Measurements from ENCODE around the gene VDR.

Gene VDR

DNA sequence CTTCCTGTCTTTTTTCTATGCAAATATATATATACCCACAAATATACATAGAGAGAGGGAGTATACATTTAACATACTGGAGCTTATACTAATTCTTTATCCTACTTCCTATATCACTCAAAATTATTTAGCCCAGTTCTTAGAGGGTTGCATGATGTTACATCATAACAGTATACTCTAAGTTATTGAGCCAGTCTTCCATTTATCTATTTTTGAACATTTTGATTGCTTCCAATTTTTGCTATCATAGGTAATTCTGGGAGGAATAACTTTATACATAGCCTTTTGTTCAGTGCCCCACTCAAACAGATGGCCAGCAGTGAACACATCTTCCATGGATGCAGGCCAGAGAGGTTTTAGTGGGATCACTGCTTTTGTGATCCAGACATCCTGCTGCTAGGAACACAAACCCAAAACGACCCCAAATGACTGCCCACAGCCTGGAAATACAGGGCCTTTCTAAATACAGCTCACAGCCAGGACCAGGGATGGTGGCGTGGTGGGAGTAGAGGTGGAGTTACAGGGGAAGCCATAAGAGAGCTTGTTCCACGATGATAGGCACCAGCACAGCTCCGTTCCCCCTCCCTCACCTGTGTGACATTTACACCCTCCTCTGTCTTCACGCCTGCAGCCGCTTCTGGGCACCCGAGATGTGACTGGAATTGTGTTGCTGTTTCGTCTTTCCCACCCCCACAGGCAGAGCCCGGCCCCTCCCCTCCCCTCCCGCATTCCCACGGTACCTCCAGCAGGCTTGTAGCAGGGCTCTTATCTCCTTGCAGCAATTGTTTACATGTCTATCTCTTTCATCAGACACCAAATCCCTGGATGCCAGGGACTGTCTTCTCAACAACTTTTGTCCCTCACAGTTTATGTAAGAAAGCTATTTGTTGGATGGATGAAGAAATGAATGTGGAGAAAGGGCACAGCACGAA, 54.4 kb downstream of the VDR start:
- in situ Hi-C loops (cut with MboI; ENCODE audit: low sequenced_read_pairs), result no loop called here

DNA sequence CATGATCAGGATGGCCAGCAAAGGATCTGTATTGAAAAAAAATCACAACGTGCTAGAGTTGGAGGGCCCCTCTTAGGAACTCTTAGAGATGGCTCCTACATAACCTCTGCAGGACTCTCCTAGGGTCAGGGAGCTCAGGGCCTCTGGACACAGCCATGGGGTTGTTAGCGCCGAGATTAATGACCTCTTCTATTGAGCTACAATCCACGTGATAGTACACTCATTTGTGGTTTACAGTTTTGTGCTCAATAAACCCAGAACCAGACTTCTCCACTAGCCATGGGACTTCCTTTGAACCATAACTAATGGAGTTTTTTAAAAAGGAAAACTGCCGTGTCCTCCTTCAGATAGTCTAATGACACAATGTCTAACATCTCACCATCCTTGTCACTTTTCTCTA, 55.5 kb downstream of the VDR start:
- in situ Hi-C loops (cut with MboI; ENCODE audit: low sequenced_read_pairs), result no loop called here

DNA sequence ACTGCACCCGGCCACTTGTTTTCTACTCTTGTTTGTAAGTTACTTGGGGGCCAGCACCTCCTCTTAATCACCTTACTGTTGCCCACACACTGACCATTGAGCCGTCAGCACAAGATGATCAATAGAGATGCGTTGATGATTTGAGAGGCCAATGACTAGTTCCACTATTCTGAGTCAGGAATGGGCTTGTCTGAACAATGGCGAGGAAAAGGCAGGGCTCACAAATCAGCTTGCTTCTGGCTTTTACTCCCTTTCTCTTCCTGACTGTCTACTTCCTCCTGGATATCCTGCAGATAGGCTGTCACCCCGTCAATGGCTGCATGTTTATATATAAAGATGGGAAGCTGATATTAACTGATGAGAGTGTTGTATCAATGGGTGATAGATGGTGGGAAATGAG, 55.9 kb downstream of the VDR start:
- in situ Hi-C loops (cut with MboI; ENCODE audit: low sequenced_read_pairs), result no loop called here

DNA sequence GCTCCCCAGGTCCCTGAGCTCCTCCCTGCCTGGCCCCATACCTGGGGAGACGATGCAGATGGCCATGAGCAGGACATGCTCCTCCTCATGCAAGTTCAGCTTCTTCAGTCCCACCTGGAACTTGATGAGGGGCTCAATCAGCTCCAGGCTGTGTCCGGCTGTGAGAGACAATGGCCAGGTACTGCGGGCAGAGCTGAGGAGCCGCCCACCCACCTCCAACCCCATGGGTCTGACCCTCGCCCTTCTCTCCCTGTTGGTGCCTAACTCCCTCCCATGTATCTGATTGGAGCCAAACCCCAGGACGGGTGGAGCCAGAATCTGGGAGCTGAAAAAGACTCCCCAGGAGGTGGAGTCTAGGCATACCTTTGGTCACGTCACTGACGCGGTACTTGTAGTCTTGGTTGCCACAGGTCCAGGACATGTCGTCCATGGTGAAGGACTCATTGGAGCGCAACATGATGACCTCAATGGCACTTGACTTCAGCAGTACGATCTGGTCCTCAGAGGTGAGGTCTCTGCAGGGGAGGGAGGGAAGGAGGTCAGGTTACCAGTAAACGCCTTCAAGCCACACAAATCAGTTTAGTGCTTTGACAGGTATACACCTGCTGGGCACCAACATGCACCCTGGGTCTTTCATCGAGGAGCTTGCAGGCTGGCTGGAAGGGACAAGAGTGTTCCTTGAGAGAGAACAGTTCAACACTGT, 58.3 kb downstream of the VDR start:
- in situ Hi-C loops (cut with MboI; ENCODE audit: low sequenced_read_pairs), result no loop called here

DNA sequence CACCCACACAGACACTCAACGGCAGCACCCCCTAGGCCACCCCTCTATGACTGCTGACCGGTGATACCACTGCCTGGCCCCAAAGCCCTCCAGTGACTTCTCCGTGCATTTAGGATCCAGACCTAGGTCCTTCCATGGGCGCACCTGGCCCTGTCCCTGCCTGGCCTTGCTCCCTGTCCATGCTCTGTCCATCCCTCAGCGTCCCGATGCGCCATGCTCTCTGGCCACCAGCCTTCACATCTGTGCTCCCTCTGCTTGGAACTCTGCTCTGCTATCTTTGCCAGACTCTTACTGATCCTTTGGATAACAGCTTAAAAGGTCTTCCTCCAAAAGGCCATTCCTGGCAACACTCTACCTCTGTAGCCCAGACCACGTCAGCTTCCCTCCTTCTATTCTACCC, 59.7 kb downstream of the VDR start:
- in situ Hi-C loops (cut with MboI; ENCODE audit: low sequenced_read_pairs), result no loop called here

DNA sequence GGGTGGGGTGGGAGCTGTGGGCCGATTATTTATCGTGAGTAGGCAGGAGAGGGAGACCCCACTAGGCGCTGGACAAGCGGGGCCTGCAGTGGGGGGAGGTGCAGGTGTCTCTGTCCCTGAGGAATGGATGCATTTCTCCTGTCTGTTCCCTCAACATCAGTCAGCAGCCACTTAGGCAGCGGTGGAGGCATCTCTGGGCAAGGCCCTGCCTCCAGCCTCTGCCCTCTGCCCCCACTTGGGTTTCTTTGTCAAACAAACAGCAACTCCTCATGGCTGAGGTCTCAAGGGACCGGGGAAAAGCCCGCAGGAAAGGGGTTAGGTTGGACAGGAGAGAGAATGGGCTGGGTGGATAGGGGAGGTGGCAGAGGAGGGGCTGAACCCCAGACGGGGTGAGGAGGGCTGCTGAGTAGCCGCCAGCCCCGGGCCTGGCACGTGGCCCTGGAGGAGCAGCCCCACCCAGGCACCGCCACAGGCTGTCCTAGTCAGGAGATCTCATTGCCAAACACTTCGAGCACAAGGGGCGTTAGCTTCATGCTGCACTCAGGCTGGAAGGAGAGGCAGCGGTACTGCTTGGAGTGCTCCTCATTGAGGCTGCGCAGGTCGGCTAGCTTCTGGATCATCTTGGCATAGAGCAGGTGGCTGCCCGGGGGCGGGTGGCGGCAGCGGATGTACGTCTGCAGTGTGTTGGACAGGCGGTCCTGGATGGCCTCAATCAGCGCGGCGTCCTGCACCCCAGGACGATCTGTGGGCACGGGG, 60.4 kb downstream of the VDR start:
- in situ Hi-C loops (cut with MboI; ENCODE audit: low sequenced_read_pairs), result loop anchor here (5.0 kb wide), 1 partner anchor 57 kb away; no protein-coding TSS in a partner anchor

DNA sequence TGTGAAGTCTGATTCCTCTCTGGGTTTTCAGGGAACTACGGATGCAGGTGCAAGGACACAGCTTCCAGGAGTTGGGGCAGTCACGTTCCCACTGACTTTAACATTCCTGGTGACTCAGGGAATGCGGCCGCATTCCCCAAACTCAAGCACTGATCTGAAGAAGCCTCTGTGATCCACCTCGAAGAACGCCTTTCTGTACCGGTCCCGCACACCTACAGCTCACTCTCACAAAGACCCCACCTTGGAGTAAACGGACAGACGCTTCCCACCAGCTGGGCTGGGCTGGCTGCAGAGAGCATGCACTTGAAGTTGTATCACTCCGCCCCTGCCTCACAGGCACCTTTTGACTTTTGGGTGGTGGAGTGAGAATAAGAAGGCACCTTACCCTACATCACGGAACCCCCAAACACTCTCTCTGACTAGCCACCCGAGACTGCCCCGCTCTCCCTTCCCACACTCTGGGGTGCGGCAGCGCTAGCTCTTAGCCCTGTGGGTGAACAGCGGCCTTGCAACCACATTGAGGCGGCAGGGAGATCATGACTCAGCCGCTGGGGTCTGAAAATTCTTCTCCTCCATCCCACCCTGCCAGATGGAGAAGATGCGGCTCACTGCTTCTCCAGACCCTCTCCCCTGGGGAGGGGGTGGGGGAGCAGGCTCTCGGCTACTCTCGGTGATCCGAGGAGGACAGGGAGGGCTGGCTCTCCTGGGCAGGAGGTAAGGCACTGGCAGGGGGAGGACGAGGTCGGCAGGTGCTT, 61.4 kb downstream of the VDR start:
- in situ Hi-C loops (cut with MboI; ENCODE audit: low sequenced_read_pairs), result loop anchor here (5.0 kb wide), 1 partner anchor 56 kb away; no protein-coding TSS in a partner anchor

DNA sequence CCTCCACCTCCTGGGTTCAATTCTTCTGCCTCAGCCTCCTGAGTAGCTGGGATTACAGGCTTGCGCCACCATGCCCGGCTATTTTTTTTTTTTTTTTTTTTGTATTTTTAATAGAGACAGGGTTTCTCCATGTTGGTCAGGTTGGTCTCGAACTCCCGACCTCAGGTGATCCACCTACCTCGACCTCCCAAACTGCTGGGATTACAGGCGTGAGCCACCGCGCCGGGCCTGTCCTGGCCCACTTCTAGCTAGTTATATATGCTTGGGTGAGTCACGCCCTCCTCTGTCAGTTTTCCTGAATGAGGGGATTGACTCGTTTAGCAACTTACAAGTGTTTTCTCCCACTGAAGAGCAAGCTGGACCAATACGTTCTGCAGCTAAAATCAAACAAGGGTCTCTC, 62.3 kb downstream of the VDR start:
- in situ Hi-C loops (cut with MboI; ENCODE audit: low sequenced_read_pairs), result loop anchor here (5.0 kb wide), 1 partner anchor 55 kb away; no protein-coding TSS in a partner anchor

DNA sequence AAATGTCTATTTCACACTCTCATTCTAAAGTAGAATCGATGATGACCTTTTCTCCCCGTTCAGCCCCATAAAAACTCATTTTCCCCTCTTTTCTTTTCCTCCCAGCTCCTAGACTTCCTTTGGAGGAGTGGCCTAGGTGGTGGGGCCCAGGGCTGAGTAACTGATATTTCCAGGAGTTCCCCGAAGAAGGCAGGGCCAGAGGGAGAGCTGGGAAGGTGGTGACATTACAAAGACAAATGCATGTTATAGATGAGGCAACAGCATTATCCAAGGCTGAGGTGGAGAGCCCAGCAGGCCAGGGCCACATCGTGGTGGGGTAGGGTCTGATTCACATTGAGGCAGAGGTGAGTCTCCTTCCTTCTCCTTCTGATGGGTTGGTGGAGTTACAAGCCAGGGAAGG, 62.9 kb downstream of the VDR start:
- in situ Hi-C loops (cut with MboI; ENCODE audit: low sequenced_read_pairs), result loop anchor here (5.0 kb wide), 1 partner anchor 55 kb away; no protein-coding TSS in a partner anchor

DNA sequence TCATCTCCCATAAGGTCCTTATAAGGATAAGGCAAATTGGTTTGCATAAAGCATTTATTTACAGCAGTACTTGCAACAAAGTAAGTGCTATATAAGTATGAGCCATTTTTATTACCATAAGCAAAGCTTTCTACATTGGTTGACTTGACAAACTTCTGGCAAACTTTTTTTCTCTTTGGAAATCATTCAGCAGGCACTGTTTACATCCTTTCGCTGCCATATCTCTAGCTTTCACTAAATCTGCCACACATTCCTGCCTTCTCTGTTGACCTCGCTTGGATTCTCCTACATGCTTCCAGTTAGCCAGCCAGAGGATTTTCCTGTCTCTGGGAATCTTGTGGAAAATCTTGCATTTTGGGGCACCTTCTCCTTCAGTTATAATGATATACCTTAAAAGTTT, 63.3 kb downstream of the VDR start:
- in situ Hi-C loops (cut with MboI; ENCODE audit: low sequenced_read_pairs), result loop anchor here (5.0 kb wide), 1 partner anchor 54 kb away; no protein-coding TSS in a partner anchor

DNA sequence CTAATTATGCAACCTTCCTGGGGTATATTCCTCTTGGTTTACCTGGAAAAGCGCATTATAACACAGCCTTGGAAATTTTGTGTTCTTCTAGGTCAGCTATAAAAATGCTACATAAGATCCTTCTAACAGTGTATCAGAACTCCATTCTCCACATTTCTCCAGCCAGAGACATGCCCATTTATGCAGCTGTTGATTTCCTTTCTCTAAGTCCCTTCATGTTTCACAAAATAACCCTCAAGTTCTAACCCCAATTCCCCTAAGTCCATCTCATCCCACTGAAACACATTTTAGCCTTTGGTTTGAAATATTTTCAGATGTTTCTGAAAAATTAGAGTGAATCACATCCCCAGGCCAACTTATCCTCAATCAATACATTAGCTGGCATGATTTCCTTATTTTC, 64.2 kb downstream of the VDR start:
- in situ Hi-C loops (cut with MboI; ENCODE audit: low sequenced_read_pairs), result loop anchor here (5.0 kb wide), 1 partner anchor 53 kb away; no protein-coding TSS in a partner anchor

DNA sequence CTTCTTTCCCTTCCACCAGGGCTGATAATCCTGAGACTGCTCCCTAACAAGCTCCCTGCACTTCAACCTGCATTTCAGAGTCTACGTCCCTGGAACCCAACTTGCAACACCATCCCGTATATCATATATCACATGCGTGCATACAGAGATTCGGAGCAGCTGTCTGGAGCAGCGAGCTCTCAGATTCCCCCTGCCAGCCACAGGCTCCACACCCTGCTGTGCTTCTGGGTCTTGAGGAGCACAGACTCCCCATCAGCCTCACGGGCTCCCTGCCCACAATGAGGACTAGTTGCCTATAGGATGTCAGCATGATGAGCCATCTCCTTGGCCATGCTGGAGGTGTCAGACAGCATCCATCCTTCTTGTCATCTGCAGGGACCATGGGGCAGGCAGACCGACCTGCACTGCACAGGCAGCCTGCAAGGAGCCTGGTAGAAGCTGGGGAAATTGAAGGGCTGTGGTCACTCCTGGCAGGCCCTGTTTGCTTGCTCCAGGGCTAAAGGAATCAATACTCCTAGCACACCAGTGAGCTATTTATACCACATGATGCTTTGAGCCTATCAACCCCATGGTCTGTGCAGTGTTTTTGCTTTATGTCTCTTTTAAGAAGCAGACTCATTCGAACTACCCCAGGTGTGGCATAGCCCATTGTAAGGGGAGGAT, 65.4 kb downstream of the VDR start:
- in situ Hi-C loops (cut with MboI; ENCODE audit: low sequenced_read_pairs), result loop anchor here (5.0 kb wide), 1 partner anchor 122 kb away; no protein-coding TSS in a partner anchor

DNA sequence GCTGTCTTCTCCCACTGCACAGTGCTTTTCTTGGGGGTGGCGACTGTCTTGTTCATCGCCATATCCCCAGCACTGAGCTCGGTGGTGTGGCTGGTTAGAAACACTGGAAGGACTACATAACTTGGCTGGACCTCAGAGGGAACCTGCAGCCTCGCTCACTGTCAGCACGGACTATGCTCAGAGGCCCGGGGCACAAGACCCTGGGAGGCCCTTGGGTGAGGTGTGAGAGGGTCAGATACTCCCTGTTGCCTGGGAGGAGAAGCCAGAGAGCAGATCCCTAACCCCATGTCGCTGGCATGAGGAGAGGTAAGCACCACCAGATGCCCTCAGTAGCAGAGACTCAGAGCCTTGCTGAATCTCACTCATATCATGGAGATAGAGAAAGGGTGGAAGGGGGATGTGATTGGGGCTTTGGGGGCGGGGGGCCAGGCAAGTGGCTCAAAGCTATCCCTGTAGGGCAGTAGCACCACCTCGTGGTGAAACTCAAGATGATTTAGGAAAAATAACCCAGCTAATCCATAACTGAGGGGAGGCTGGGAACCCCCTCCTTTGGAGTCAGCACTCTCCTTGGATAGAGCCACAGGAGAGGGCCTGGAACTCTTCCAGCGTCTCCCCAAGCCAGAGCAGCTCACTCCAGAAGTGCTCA, 66.4 kb downstream of the VDR start:
- in situ Hi-C loops (cut with MboI; ENCODE audit: low sequenced_read_pairs), result loop anchor here (5.0 kb wide), 1 partner anchor 121 kb away; no protein-coding TSS in a partner anchor

DNA sequence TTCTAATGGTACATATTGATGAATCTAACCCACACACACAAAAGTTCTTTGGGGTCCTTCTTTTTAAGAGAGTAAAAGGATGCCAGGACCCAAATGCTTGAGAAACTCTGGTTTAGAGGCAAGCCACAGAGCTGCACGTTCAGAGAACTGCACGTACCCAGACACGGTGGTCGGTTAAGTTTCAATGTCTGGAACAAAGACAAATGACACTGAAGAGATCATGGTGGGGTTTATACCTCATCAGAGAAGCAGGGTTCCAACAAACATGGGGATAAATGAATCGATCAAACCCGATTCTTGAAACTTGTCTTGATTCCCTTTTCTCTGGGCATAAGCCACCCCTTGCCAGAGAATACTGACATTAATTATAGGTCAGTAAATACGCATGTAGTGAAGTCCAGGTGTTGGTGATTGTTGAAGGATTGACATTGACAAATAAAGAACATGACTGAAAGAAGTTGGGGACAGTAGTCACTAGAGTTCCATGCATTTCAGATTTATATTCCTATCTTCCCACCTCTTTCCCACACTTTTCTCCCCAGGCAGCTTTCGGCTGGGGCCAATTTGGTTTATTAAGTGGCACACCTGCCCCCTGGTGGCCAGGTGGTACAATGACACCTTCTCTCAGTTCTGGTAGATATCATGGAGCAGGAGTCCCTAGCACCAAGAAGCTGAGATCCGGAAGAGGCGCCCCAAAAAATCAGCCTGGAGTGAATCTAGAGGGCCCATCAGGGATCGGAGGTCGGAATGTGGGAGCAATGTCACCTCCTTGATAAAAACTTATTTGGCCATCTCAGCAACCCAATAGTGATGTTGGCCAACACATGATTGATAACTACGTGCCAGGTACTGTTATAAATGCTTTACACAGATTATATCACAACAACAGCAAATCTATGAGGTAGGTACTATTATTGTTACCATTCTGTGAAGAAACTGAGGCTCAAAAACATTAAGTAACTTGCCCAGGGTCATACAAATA, 67.3 kb downstream of the VDR start:
- in situ Hi-C loops (cut with MboI; ENCODE audit: low sequenced_read_pairs), result loop anchor here (5.0 kb wide), 1 partner anchor 120 kb away; no protein-coding TSS in a partner anchor

DNA sequence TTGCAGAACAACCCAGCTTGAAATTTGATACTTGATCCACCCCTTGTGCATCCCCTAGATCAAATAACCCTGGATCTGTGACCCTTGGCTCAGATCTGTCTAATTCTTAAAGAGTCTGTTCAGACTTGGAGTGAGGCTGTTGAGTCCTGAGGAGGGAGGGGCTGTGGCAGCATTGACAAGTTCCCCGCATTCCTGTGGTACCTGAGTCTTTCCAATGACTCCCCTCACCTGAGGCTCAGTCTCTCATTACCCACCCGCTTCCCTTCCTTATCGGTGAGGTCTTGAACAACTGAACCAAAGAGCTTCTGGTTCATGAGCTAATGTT, 69.0 kb downstream of the VDR start:
- in situ Hi-C loops (cut with MboI; ENCODE audit: low sequenced_read_pairs), result loop anchor here (5.0 kb wide), 1 partner anchor 118 kb away; no protein-coding TSS in a partner anchor

DNA sequence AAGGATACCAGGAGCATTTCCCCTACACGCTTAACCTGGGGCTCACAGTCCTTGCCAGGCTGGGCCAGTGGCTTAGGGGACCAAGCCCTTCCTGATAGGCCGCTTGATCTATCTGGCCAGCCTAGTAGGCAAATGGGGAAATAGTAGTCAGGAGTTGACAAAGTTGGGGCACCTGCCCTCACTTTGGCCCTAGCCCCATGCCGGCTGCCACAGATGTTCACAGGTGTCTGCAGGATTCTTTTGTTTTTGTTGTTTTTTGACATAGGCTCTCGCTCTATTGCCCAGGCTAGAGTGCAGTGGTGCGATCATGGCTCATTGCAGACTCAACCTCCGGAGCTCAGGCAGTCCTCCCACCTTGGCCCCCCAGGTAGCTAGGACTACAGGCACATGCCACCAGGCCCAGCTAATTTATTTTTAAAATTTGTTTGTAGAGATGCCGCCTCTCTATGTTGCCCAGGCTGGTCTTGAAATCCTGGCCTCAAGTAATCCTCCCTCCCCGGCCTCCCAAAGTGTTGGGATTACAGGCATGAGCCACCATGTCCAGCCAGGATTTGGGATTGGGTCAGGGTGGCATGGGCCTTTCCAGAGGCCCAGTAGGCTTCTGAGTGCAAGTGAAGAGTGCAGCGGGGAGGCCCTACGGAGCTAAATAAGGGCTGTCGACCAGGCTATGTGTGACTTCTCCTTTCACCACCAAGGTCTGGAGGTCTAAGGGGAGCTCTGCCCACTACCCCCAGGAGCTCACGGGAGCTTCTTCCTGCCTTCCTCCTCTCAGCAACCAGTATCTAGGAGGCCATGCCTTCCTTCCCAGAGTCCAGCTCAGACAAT, 69.6 kb downstream of the VDR start:
- in situ Hi-C loops (cut with MboI; ENCODE audit: low sequenced_read_pairs), result loop anchor here (5.0 kb wide), 1 partner anchor 118 kb away; no protein-coding TSS in a partner anchor
